Effector memory CD8-positive, alpha-beta T cell (primary cell): Measurements from ENCODE around the gene TCAP.

ENCODE experiments used
- ATAC-seq: fragments of 150-1000 bp; cut with Tn5 transposase; replicated peaks from 2 replicates; pipeline ENCODE4 v1.10.0; 2021; ENCODE audit warnings: mild to moderate bottlenecking, moderate library complexity
- DNase-seq, 3 experiments: peaks; one replicate each; pipeline ENCODE4 v3.0.0; 2021
- H3K27ac Mint-ChIP-seq, 2 donors: one replicate each; pipeline ENCODE4 v1.8.0; 2022; ENCODE audit warnings: mild to moderate bottlenecking in 2 of 2, mixed read lengths in 2 of 2, moderate library complexity in 2 of 2
- H3K27me3 Mint-ChIP-seq, 2 donors: one replicate each; pipeline ENCODE4 v1.8.0; 2022; ENCODE audit warnings: mixed read lengths in 2 of 2
- H3K36me3 Mint-ChIP-seq: one replicate; pipeline ENCODE4 v1.8.0; 2022; ENCODE audit warnings: mild to moderate bottlenecking, moderate library complexity, mixed read lengths; ENCODE audit not compliant: insufficient read depth
- H3K4me1 Mint-ChIP-seq, 2 donors: one replicate each; pipeline ENCODE4 v1.8.0; 2022; ENCODE audit warnings: low read depth in 2 of 2, mixed read lengths in 2 of 2
- H3K4me3 Mint-ChIP-seq, 2 donors: one replicate each; pipeline ENCODE4 v1.8.0; 2022; ENCODE audit warnings: mild to moderate bottlenecking in 2 of 2, mixed read lengths in 2 of 2, moderate library complexity in 2 of 2
- H3K9me3 Mint-ChIP-seq, 2 donors: one replicate each; pipeline ENCODE4 v1.8.0; 2022; ENCODE audit warnings: mixed read lengths in 2 of 2

Gene TCAP

GRCh38 chr17:39678340-39679116, 13.4 kb downstream of the TCAP start:
- ATAC-seq (no peak), DNase-seq (no peak)
- Mint-ChIP-seq H3K4me1 (peaks cover 57 to 59% of the 10 kb centered on the region in 2 donors), H3K4me3 (peak overlapping the region; percentile 58 to 69), H3K36me3 (peaks cover 4% of the 10 kb centered on the region), H3K27ac (peak overlapping the region; percentile 95 to 98), H3K27me3 (no peaks in the 10 kb centered on the region), H3K9me3 (no peaks in the 10 kb centered on the region)

GRCh38 chr17:39679521-39680192, 14.5 kb downstream of the TCAP start:
- H3K27ac Mint-ChIP-seq = peak overlapping the region; percentile 95 to 98
- DNase-seq = peak; percentile 25 to 41 (median 38)
- peak overlapping the region; percentile 58 to 69 for H3K4me3 Mint-ChIP-seq
- H3K27me3 Mint-ChIP-seq = no peaks in the 10 kb centered on the region
- H3K4me1 Mint-ChIP-seq = peaks cover 57 to 59% of the 10 kb centered on the region in 2 donors
- ATAC-seq = peak; percentile 74
- peaks cover 8% of the 10 kb centered on the region for H3K36me3 Mint-ChIP-seq
- no peaks in the 10 kb centered on the region for H3K9me3 Mint-ChIP-seq

- DNase-seq (no peak), ATAC-seq (no peak)
- H3K27me3 Mint-ChIP-seq = no peaks in the 10 kb centered on the region
- peaks cover 0 to 5% of the 10 kb centered on the region in 2 donors for H3K9me3 Mint-ChIP-seq
- no peak overlapping the region for H3K27ac Mint-ChIP-seq
- H3K4me1 Mint-ChIP-seq = peaks cover 43 to 46% of the 10 kb centered on the region in 2 donors
- H3K4me3 Mint-ChIP-seq = no peak overlapping the region
- H3K36me3 Mint-ChIP-seq = peaks cover 13% of the 10 kb centered on the region
Observed at GRCh38 chr17:39683295-39683939, 18.3 kb downstream of the TCAP start.

- ATAC-seq (no peak), DNase-seq (no peak)
- no peak overlapping the region for H3K27ac Mint-ChIP-seq
- H3K27me3 Mint-ChIP-seq = no peaks in the 10 kb centered on the region
- peaks cover 39 to 41% of the 10 kb centered on the region in 2 donors for H3K4me1 Mint-ChIP-seq
- H3K36me3 Mint-ChIP-seq = peaks cover 13% of the 10 kb centered on the region
- H3K9me3 Mint-ChIP-seq = peaks cover 0 to 12% of the 10 kb centered on the region in 2 donors
- no peak overlapping the region for H3K4me3 Mint-ChIP-seq
Observed at GRCh38 chr17:39684369-39685192, 19.4 kb downstream of the TCAP start.

GRCh38 chr17:39687101-39687545, 22.0 kb downstream of the TCAP start:
- no peaks in the 10 kb centered on the region for H3K27me3 Mint-ChIP-seq
- peak overlapping the region in 1 of 2 donors; percentile 96 for H3K27ac Mint-ChIP-seq
- H3K36me3 Mint-ChIP-seq = peaks cover 8% of the 10 kb centered on the region
- DNase-seq (no peak), ATAC-seq (no peak)
- peak overlapping the region; percentile 94 for H3K4me3 Mint-ChIP-seq
- peaks cover 0 to 12% of the 10 kb centered on the region in 2 donors for H3K9me3 Mint-ChIP-seq
- H3K4me1 Mint-ChIP-seq = peaks cover 22 to 28% of the 10 kb centered on the region in 2 donors

- DNase-seq = peak; percentile 69 to 82 (median 72)
- H3K4me3 Mint-ChIP-seq = peak within 1 kb of the TSS; percentile 94
Observed at GRCh38 chr17:39687546-39688474, 22.7 kb downstream of the TCAP start, which contains the start of gene PGAP3. PGAP3 (minus strand) TSS chr17:39688057; CDS start chr17:39688014, 43 bp downstream.

GRCh38 chr17:39688475-39688835, 23.3 kb downstream of the TCAP start:
- no peak for DNase-seq
- Mint-ChIP-seq H3K4me3 (peak overlapping the region; percentile 94), H3K4me1 (peaks cover 22 to 25% of the 10 kb centered on the region in 2 donors), H3K36me3 (peaks cover 8% of the 10 kb centered on the region), H3K9me3 (peaks cover 0 to 12% of the 10 kb centered on the region in 2 donors), H3K27me3 (no peaks in the 10 kb centered on the region), H3K27ac (peak overlapping the region; percentile 96 to 98)
- ATAC-seq = no peak

More at GRCh38 chr17:39687546-39688474, 22.7 kb downstream of the TCAP start, which contains the start of gene PGAP3:
- no peaks in the 10 kb centered on the region for H3K27me3 Mint-ChIP-seq
- H3K4me1 Mint-ChIP-seq = peaks cover 22 to 25% of the 10 kb centered on the region in 2 donors
- peaks cover 8% of the 10 kb centered on the region for H3K36me3 Mint-ChIP-seq
- ATAC-seq = peak; percentile 89
- H3K9me3 Mint-ChIP-seq = peaks cover 0 to 12% of the 10 kb centered on the region in 2 donors
- H3K27ac Mint-ChIP-seq = peak within 1 kb of the TSS; percentile 96 to 98

GRCh38 chr17:39688945-39689344, 23.8 kb downstream of the TCAP start:
- DNase-seq = no peak
- H3K4me3 Mint-ChIP-seq = peak overlapping the region; percentile 94
- no peak for ATAC-seq
- peaks cover 22 to 25% of the 10 kb centered on the region in 2 donors for H3K4me1 Mint-ChIP-seq
- no peaks in the 10 kb centered on the region for H3K27me3 Mint-ChIP-seq
- peaks cover 0 to 12% of the 10 kb centered on the region in 2 donors for H3K9me3 Mint-ChIP-seq
- peak overlapping the region; percentile 96 to 98 for H3K27ac Mint-ChIP-seq
- H3K36me3 Mint-ChIP-seq = peaks cover 8% of the 10 kb centered on the region

GRCh38 chr17:39694593-39694992, 29.4 kb downstream of the TCAP start:
- ATAC-seq = no peak
- H3K4me3 Mint-ChIP-seq = no peak overlapping the region
- no peaks in the 10 kb centered on the region for H3K9me3 Mint-ChIP-seq
- peaks cover 1 to 2% of the 10 kb centered on the region in 2 donors for H3K4me1 Mint-ChIP-seq
- peaks cover 17 to 21% of the 10 kb centered on the region in 2 donors for H3K27me3 Mint-ChIP-seq
- DNase-seq = no peak
- no peak overlapping the region for H3K27ac Mint-ChIP-seq
- peaks cover 1% of the 10 kb centered on the region for H3K36me3 Mint-ChIP-seq

GRCh38 chr17:39695089-39695474, 29.9 kb downstream of the TCAP start:
- Mint-ChIP-seq H3K27ac (no peak overlapping the region), H3K9me3 (no peaks in the 10 kb centered on the region), H3K27me3 (peaks cover 21 to 26% of the 10 kb centered on the region in 2 donors), H3K36me3 (peaks cover 3% of the 10 kb centered on the region), H3K4me3 (no peak overlapping the region), H3K4me1 (peaks cover 4% of the 10 kb centered on the region in 2 donors)
- DNase-seq = no peak
- no peak for ATAC-seq

GRCh38 chr17:39696731-39697130, 31.6 kb downstream of the TCAP start:
- Mint-ChIP-seq H3K36me3 (peaks cover 3% of the 10 kb centered on the region), H3K4me3 (no peak overlapping the region), H3K9me3 (no peaks in the 10 kb centered on the region), H3K27me3 (peaks cover 34 to 42% of the 10 kb centered on the region in 2 donors), H3K27ac (no peak overlapping the region), H3K4me1 (peaks cover 4% of the 10 kb centered on the region in 2 donors)
- no peak for ATAC-seq
- no peak for DNase-seq

GRCh38 chr17:39697961-39698360, 32.8 kb downstream of the TCAP start:
- peaks cover 35 to 47% of the 10 kb centered on the region in 2 donors for H3K27me3 Mint-ChIP-seq

More at GRCh38 chr17:39697961-39698360, 32.8 kb downstream of the TCAP start:
- Mint-ChIP-seq H3K4me3 (no peak overlapping the region), H3K4me1 (peaks cover 4% of the 10 kb centered on the region in 2 donors), H3K9me3 (no peaks in the 10 kb centered on the region), H3K27ac (no peak overlapping the region), H3K36me3 (peaks cover 3% of the 10 kb centered on the region)
- no peak for DNase-seq
- no peak for ATAC-seq
